GM19239 (cell line): ENCODE measurements around the gene XPC.
A peak's percentile ranks its signal among the peaks of the same experiment; 100 is the strongest.
"Not testable (repeated sequence)": the region's sequence is repeated elsewhere in the genome, so short reads cannot be mapped to it uniquely, and the experiment has no call there.

Experiments
- DNase-seq: peaks from one replicate; pipeline ENCODE4 v3.0.0; 2011; ENCODE audit warnings: low spot score; ENCODE audit not compliant: insufficient read length
- FAIRE-seq: peaks from 2 replicates; lab custom pipeline; 2011; peaks lifted over from hg19 to GRCh38; lab: Jason Lieb, UNC

The XPC gene

GRCh38 chr3:14124223-14124614 lies 54.2 kb downstream of the XPC start:
- DNase-seq, result peak; percentile 67
- peak; percentile 83 for FAIRE-seq

- DNase-seq (no peak), FAIRE-seq (no peak)
Observed at GRCh38 chr3:14123308-14124222, 54.8 kb downstream of the XPC start.

GRCh38 chr3:14122301-14122700 lies 56.1 kb downstream of the XPC start:
- no peak for DNase-seq
- FAIRE-seq, result no peak

- FAIRE-seq, result no peak
- no peak for DNase-seq
Observed at GRCh38 chr3:14121859-14122258, 56.5 kb downstream of the XPC start.

GRCh38 chr3:14120921-14121448 lies 57.4 kb downstream of the XPC start:
- DNase-seq, FAIRE-seq: not testable (repeated sequence)

GRCh38 chr3:14120111-14120920 lies 58.1 kb downstream of the XPC start:
- FAIRE-seq (no peak), DNase-seq (no peak)

GRCh38 chr3:14119651-14120050 lies 58.8 kb downstream of the XPC start:
- FAIRE-seq, result no peak
- DNase-seq, result no peak

GRCh38 chr3:14118400-14119381 lies 59.7 kb downstream of the XPC start:
- DNase-seq, result no peak
- FAIRE-seq, result no peak

- no peak for FAIRE-seq
- no peak for DNase-seq
Observed at GRCh38 chr3:14117468-14118399, 60.7 kb downstream of the XPC start.

- no peak for FAIRE-seq
- DNase-seq, result no peak
Observed at GRCh38 chr3:14113965-14114635, 64.3 kb downstream of the XPC start.

GRCh38 chr3:14110699-14111098 lies 67.7 kb downstream of the XPC start:
- FAIRE-seq (no peak), DNase-seq (no peak)

GRCh38 chr3:14109821-14110220 lies 68.6 kb downstream of the XPC start:
- DNase-seq, FAIRE-seq: not testable (repeated sequence)

- FAIRE-seq (no peak), DNase-seq (no peak)
Observed at GRCh38 chr3:14097616-14098391, 80.6 kb downstream of the XPC start.

GRCh38 chr3:14096742-14097141 lies 81.7 kb downstream of the XPC start:
- FAIRE-seq (no peak), DNase-seq (no peak)
